MM.1S (cell line): Measurements from ENCODE around the gene CEMP1.
"Not testable (repeated sequence)": the region's sequence is repeated elsewhere in the genome, so short reads cannot be mapped to it uniquely, and the experiment has no call there.

Experiments
- DNase-seq: peaks from one replicate; pipeline ENCODE4 v3.0.0-alpha.2; 2015
- H2AFZ ChIP-seq: fragments of 300-600 bp; sonication (generic); 2 replicates; pipeline ENCODE4 v1.6.0; 2016; ENCODE audit warnings: antibody characterized with exemption, low read length
- H3F3A ChIP-seq: fragments of 300-600 bp; sonication (generic); 2 replicates; pipeline ENCODE4 v1.6.1; 2016; ENCODE audit warnings: mild to moderate bottlenecking, antibody characterized with exemption, low read length, moderate library complexity, mixed read lengths; ENCODE audit not compliant: insufficient read depth
- H3K27ac ChIP-seq: fragments of 300-600 bp; sonication (generic); 2 replicates; pipeline ENCODE4 v1.5.1; 2016; ENCODE audit warnings: mild to moderate bottlenecking, low read length
- H3K27me3 ChIP-seq: fragments of 300-600 bp; sonication (generic); replicated peaks from 2 replicates; pipeline ENCODE4 v1.6.0; 2016; ENCODE audit warnings: low read length; ENCODE audit not compliant: insufficient read depth
- H3K36me3 ChIP-seq: fragments of 300-600 bp; sonication (generic); replicated peaks from 2 replicates; pipeline ENCODE4 v1.6.1; 2016; ENCODE audit warnings: mild to moderate bottlenecking, low read length, mixed read lengths; ENCODE audit not compliant: insufficient read depth
- H3K4me1 ChIP-seq: fragments of 300-600 bp; sonication (generic); 2 replicates; pipeline ENCODE4 v1.6.1; 2016; ENCODE audit warnings: low read length, mixed read lengths
- H3K4me2 ChIP-seq: fragments of 300-600 bp; sonication (generic); 2 replicates; pipeline ENCODE4 v1.6.0; 2016; ENCODE audit warnings: low read depth, low read length
- H3K4me3 ChIP-seq: fragments of 300-600 bp; sonication (generic); 2 replicates; pipeline ENCODE4 v1.5.1; 2016; ENCODE audit warnings: low read length, mixed read lengths
- H3K79me2 ChIP-seq: fragments of 300-600 bp; sonication (generic); 2 replicates; pipeline ENCODE4 v1.6.1; 2016; ENCODE audit warnings: mixed run types, low read length, mixed read lengths
- H3K9ac ChIP-seq: fragments of 300-600 bp; sonication (generic); 2 replicates; pipeline ENCODE4 v1.6.1; 2016; ENCODE audit warnings: low read length, mixed read lengths
- H3K9me2 ChIP-seq: fragments of 300-600 bp; sonication (generic); replicated peaks from 2 replicates; pipeline ENCODE4 v1.6.1; 2016; ENCODE audit warnings: mild to moderate bottlenecking, low read length, mixed read lengths; ENCODE audit not compliant: insufficient read depth
- H3K9me3 ChIP-seq: fragments of 300-600 bp; sonication (generic); replicated peaks from 2 replicates; pipeline ENCODE4 v1.6.1; 2016; ENCODE audit warnings: mild to moderate bottlenecking, low read length, mixed read lengths; ENCODE audit not compliant: insufficient read depth
- H4K20me1 ChIP-seq: fragments of 300-600 bp; sonication (generic); 2 replicates; pipeline ENCODE4 v1.6.1; 2016; ENCODE audit warnings: mild to moderate bottlenecking, low read length, moderate library complexity, mixed read lengths; ENCODE audit not compliant: insufficient read depth

The CEMP1 gene

DNA sequence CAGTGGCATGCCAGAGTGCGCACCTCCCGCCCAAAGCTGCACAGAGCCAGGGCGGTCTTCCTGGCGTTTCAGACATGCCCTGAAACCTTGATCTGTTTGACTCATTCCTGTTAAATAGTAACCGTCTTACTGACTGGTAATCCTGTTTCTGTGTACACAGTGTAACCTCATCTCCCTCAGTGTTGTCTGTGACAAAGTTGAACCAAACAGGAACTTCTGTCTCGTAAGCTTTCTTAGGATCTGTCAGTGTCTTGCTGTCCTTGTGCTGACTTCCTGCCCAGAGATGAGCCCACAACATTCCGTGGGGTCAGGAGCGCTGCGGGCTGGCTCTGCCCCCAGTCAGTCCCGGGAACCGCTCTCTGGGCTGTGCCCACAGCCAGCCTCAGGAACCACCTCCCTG is 37.4 kb upstream of the CEMP1 start:
- not testable (repeated sequence) for H3K9ac ChIP-seq, H3K36me3 ChIP-seq, H3K9me2 ChIP-seq, H4K20me1 ChIP-seq, H3K4me1 ChIP-seq, H3K9me3 ChIP-seq, H3K79me2 ChIP-seq, H3K27ac ChIP-seq, H3K4me3 ChIP-seq, H2AFZ ChIP-seq, H3K27me3 ChIP-seq, H3K4me2 ChIP-seq, H3F3A ChIP-seq, DNase-seq

DNA sequence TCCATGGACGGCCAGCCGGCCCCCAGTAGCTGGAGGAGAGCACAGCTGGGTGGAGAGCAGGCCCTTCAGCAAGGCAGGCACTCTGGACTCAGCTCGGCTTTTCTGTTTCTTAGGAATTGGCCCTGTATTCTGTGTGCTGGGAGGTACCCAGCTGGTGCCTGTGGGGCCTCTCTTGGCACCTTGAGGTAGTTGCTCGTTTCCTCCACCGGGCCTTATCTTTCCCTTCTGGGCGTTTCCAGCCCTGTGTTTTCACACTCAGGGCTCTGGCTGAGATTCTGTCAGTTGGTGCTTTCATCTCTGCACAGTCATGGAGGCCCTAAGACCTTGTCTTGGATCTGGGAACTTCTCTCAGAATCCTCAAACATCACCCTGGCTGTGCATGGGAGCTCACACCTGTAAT is 36.3 kb upstream of the CEMP1 start:
- H3K4me2 ChIP-seq, H3K9me3 ChIP-seq, H3K79me2 ChIP-seq, H3K27me3 ChIP-seq, H2AFZ ChIP-seq, H3K9ac ChIP-seq, H4K20me1 ChIP-seq, H3K36me3 ChIP-seq, DNase-seq, H3K4me1 ChIP-seq, H3F3A ChIP-seq, H3K9me2 ChIP-seq, H3K4me3 ChIP-seq, H3K27ac ChIP-seq: not testable (repeated sequence)

DNA sequence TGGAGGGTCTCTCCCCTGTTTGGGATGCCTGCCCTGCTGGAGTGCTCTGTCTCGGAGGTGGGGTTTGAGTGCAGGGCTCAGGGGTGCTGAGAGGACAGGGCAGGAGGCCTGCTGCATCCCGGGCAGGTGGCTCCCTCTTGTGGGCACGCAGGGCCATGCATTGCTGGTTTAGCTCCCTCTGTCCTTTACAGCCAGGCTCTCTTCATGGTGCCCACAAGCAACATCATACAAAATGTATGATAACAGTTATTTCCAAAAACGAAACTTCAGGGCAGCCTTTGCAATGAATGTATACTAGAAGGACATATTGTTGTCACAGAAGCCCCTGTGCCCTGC is 29.6 kb upstream of the CEMP1 start:
- H3K9me2 ChIP-seq, H3K27ac ChIP-seq, H3K4me1 ChIP-seq, H3K27me3 ChIP-seq, H2AFZ ChIP-seq, H3K79me2 ChIP-seq, H3K4me2 ChIP-seq, H3K9me3 ChIP-seq, H3K9ac ChIP-seq, DNase-seq, H3K4me3 ChIP-seq, H3K36me3 ChIP-seq, H3F3A ChIP-seq, H4K20me1 ChIP-seq: not testable (repeated sequence)

DNA sequence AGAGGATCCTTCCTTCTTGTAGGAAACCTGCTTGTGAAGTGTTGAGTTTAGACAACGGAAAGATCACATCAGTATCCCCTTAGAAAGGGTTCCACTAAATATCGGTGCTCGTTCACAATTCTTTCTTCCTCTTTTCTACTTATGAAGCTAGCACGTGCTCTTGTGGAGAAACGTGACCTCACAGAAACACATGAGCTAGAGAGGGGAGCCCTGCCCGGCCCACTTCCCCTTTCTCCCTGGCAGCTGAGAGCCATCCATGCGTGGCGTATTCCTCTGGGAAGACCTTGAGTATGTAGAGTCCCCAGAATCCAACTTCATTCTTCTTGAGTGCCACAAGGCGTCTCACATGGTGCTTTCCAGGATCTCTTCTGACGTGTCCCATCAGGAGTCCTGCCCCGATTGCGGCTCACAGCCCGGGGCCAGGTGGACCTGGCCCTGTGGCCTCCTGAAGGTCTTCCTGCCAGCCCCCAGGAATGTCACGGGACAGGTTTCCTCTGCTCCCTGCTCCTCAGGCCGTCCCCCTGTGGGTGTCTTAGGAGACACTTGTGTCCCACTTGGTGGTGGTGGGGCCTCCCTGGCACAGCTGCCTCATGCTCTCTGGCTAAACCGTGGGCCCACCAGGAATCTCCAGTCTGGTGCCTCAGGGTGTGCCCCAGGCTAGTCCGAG is 29.1 kb upstream of the CEMP1 start:
- not testable (repeated sequence) for H3K27me3 ChIP-seq, H4K20me1 ChIP-seq, DNase-seq, H3K9me2 ChIP-seq, H3K27ac ChIP-seq, H3K4me2 ChIP-seq, H3K9me3 ChIP-seq, H3K4me3 ChIP-seq, H2AFZ ChIP-seq, H3K9ac ChIP-seq, H3K79me2 ChIP-seq, H3K36me3 ChIP-seq, H3F3A ChIP-seq, H3K4me1 ChIP-seq

DNA sequence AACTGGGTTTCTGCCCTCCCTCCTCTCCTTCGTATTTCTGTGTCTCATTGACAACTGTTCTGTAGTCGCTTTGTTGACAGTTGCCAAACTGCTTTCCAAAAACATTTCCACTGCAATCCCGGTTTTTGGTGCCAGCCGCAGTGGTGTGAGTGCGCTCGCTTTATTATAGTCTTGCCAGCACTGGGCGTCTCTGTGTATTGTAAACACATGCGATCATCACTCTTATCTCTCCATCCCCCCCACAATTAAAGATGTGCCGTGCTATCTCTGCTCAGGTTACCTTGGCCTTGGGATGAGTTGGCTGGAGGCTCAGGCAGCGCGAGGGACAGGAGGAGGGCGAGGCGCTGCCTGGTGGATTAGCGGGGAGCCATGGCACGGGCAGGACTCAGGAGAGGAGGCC is 25.9 kb upstream of the CEMP1 start:
- H3K4me1 ChIP-seq, DNase-seq, H3K9ac ChIP-seq, H3K27me3 ChIP-seq, H4K20me1 ChIP-seq, H3K4me3 ChIP-seq, H3K9me3 ChIP-seq, H2AFZ ChIP-seq, H3K79me2 ChIP-seq, H3K36me3 ChIP-seq, H3K9me2 ChIP-seq, H3F3A ChIP-seq, H3K4me2 ChIP-seq, H3K27ac ChIP-seq: not testable (repeated sequence)

DNA sequence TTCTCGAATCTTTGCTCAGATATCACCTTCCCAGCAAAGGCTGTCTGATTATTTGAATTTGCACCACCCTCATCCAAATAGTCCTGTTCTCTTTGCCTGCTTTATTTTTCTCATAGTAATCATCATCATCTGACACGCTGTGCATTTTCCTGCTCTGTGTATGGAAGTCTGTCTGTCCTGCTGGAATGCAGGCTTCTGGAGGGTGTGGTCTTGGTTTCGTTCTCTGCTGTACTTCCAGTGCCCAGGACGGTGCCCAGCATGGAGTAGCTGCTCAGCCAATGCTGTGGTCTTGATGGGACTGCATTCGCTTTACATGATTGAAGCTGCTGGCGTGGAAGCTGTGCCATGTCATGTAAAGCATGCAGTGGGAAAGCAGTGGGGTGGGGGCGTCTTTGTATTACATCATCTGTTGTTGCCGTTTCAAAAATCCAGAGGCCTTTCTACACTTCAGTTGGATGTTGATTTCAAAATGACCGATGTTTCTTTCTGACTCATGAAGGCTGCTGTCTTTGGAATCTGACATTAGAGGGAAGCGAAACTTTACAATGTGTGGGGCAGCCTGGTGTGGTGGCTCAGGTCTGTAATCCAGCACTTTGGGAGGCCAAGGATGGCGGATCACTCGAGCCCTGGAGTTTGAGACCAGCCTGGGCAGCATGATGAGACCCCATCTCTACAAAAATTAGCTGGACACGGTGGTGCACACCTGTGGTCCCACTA is 23.7 kb upstream of the CEMP1 start:
- not testable (repeated sequence) for H3K27ac ChIP-seq, H3K4me2 ChIP-seq, H4K20me1 ChIP-seq, H2AFZ ChIP-seq, H3K9me2 ChIP-seq, H3F3A ChIP-seq, DNase-seq, H3K36me3 ChIP-seq, H3K4me3 ChIP-seq, H3K9ac ChIP-seq, H3K4me1 ChIP-seq, H3K9me3 ChIP-seq, H3K27me3 ChIP-seq, H3K79me2 ChIP-seq

DNA sequence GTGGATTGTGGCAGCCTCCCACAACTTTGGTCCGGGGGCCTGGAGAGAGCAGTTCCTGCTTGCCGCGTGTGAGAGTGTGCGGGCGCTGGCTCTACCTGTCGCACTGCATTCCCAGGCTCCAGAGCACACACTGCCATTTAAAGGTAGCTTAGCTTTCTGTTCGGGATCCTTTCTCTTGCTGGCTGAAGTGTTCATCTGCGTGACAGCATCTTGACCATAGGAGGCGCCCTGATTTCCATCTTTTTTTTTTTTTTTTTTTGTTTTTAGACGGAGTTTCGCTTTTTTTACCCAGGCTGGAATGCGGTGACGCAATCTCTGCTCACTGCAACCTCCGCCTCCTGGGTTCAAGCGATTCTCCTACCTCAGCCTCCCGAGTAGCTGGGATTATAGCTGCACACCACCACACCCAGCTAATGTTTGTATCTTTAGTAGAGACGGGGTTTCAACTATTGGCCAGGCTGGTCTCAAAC is 20.2 kb upstream of the CEMP1 start:
- not testable (repeated sequence) for H3K9ac ChIP-seq, DNase-seq, H2AFZ ChIP-seq, H3K27ac ChIP-seq, H3K9me3 ChIP-seq, H3K4me3 ChIP-seq, H3F3A ChIP-seq, H3K4me2 ChIP-seq, H3K36me3 ChIP-seq, H4K20me1 ChIP-seq, H3K4me1 ChIP-seq, H3K79me2 ChIP-seq, H3K27me3 ChIP-seq, H3K9me2 ChIP-seq

DNA sequence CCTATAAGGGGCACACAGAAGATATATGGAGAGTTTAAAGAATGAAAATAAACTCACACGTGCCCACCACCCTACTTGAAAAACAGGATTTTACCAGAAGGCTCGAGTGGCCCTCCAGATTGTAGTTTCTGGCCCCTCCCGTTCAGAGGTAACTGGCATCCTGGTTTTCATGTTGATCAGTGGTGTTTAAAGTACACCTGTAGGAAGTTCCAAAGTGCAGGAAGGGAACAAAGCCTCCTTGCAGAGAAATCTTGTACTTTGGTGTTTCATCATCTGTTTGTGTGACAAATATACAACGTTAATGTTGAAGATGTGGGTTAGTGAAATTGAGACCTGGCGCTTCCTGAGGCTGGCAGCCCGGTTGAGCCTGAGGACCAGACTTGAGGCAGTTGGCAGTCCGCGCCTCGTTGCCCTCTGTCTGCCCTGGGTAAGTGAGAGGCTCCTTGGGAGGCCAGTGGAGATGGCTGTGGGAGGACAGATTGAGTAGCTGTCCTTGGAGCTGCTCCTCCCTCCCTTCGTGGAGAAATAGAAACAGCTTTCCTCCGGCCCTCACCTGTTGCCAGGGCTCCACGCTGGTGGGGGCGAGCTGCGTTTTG is 19.2 kb upstream of the CEMP1 start:
- H2AFZ ChIP-seq, H3F3A ChIP-seq, H3K9ac ChIP-seq, DNase-seq, H3K9me3 ChIP-seq, H3K36me3 ChIP-seq, H3K4me3 ChIP-seq, H3K4me1 ChIP-seq, H4K20me1 ChIP-seq, H3K9me2 ChIP-seq, H3K27me3 ChIP-seq, H3K4me2 ChIP-seq, H3K27ac ChIP-seq: not testable (repeated sequence)
- peaks cover 19% of the 10 kb centered on the region for H3K79me2 ChIP-seq
